PC-3 (cell line): ENCODE results near the gene REM1. TPM values are rescaled to one million over a fixed set of nuclear protein-coding genes. Genes with fewer than 3 reads are reported as not detected.

Experiments
- ATAC-seq: fragments of 200-7000 bp; cut with Tn5 transposase; 2 replicates; pipeline ENCODE4 v1.9.1; 2020; ENCODE audit warnings: mild to moderate bottlenecking, moderate library complexity
- BruUV-seq: library from RNA; stranded (reverse); fragments of 400-500 nt; replicated peaks from 2 replicates; lab custom pipeline; 2021; lab: Mats Ljungman, UMichigan
- CTCF ChIA-PET: fragments of 300-600 bp; sonication (Branson Sonifier 250); formaldehyde crosslinking; loops from one replicate; lab custom pipeline; 2022; ENCODE audit warnings: antibody characterized with exemption; lab: Charles Lee
- POLR2A ChIA-PET: fragments of 300-600 bp; sonication (Branson Sonifier 250); formaldehyde crosslinking; loops from one replicate; lab custom pipeline; 2022; ENCODE audit warnings: antibody characterized with exemption; ENCODE audit not compliant: unreplicated experiment; lab: Charles Lee
- DNase-seq: peaks from one replicate; pipeline ENCODE4 v3.0.0-alpha.2; 2015
- H2AFZ ChIP-seq: fragments of 300-600 bp; sonication (generic); 2 replicates; pipeline ENCODE4 v1.6.0; 2016; ENCODE audit warnings: antibody characterized with exemption, low read length
- H3F3A ChIP-seq: fragments of 300-600 bp; sonication (generic); one replicate; pipeline ENCODE4 v1.6.0; 2017; ENCODE audit warnings: antibody characterized with exemption, low read length, control low read depth, mild to moderate bottlenecking; ENCODE audit not compliant: unreplicated experiment
- H3K27ac ChIP-seq: fragments of 300-600 bp; sonication (generic); 2 replicates; pipeline ENCODE4 v1.5.1; 2016; ENCODE audit warnings: mild to moderate bottlenecking, low read length
- H3K27me3 ChIP-seq: fragments of 300-600 bp; sonication (generic); 2 replicates; pipeline ENCODE4 v1.6.1; 2016; ENCODE audit warnings: low read length, mixed read lengths
- H3K36me3 ChIP-seq: fragments of 300-600 bp; sonication (generic); 2 replicates; pipeline ENCODE4 v1.6.1; 2016; ENCODE audit warnings: low read depth, mixed run types, low read length, mixed read lengths
- H3K4me1 ChIP-seq: fragments of 300-600 bp; sonication (generic); 2 replicates; pipeline ENCODE4 v1.5.1; 2016; ENCODE audit warnings: low read length; ENCODE audit not compliant: insufficient read depth
- H3K4me2 ChIP-seq: fragments of 300-600 bp; sonication (generic); 2 replicates; pipeline ENCODE4 v1.6.0; 2016; ENCODE audit warnings: low read length
- H3K4me3 ChIP-seq: fragments of 300-600 bp; sonication (generic); 2 replicates; pipeline ENCODE4 v1.5.1; 2016; ENCODE audit warnings: mild to moderate bottlenecking, low read length, mixed read lengths
- H3K79me2 ChIP-seq: fragments of 300-600 bp; sonication (generic); 2 replicates; pipeline ENCODE4 v1.6.1; 2017; ENCODE audit warnings: low read length, mixed read lengths
- H3K9ac ChIP-seq: fragments of 300-600 bp; sonication (generic); 2 replicates; pipeline ENCODE4 v1.6.0; 2016; ENCODE audit warnings: mild to moderate bottlenecking, low read length
- H3K9me2 ChIP-seq: fragments of 300-600 bp; sonication (generic); replicated peaks from 2 replicates; pipeline ENCODE4 v1.6.1; 2016; ENCODE audit warnings: mixed run types, low read length, mixed read lengths
- H3K9me3 ChIP-seq: fragments of 300-600 bp; sonication (generic); 2 replicates; pipeline ENCODE4 v1.6.1; 2016; ENCODE audit warnings: low read length, mixed read lengths
- H4K20me1 ChIP-seq: fragments of 300-600 bp; sonication (generic); 2 replicates; pipeline ENCODE4 v1.6.1; 2016; ENCODE audit warnings: low read length, mixed read lengths
- EZH2 ChIP-seq: fragments of 300-600 bp; sonication (generic); IDR thresholded peaks from one replicate; pipeline ENCODE4 v1.6.1; 2017; ENCODE audit warnings: antibody characterized with exemption, mild to moderate bottlenecking, low read length; ENCODE audit not compliant: unreplicated experiment
- EZH2phosphoT487 ChIP-seq: fragments of 300-600 bp; sonication (generic); IDR thresholded peaks from 2 replicates; pipeline ENCODE4 v1.6.1; 2018; ENCODE audit warnings: mild to moderate bottlenecking, antibody characterized with exemption, low read length, borderline replicate concordance
- intact Hi-C: fragments of 100-400 bp; cut with micrococcal nuclease; formaldehyde crosslinking; loops from 2 replicates; pipeline ENCODE4 v1.9.0; 2023
- total RNA-seq: library from RNA; depleted of rRNA; stranded (reverse); fragments of >200 nt; gene quantifications from 2 replicates; pipeline ENCODE4 v1.2.3, GENCODE V29; 2014
- TF ChIP-seq, protein P1 (sequence below): fragments of 300-600 bp; sonication (generic); conservative IDR thresholded peaks from 2 replicates; pipeline ENCODE4 v1.5.1; 2017; ENCODE audit warnings: antibody characterized with exemption, low read depth, mild to moderate bottlenecking, low read length

The REM1 gene
- total RNA-seq, 1 experiment from 2014 or later, result not detected

GRCh38 chr20:31514154-31515071 is 39.3 kb downstream of the REM1 start, which contains the start of gene HM13:
HM13 (plus strand) TSS chr20:31514442; CDS start chr20:31514552, 110 bp downstream.
- Histone ChIP-seq H3K79me2 (peaks cover 47% of the 10 kb centered on the region), H3K27me3 (no peaks in the 10 kb centered on the region), H3K4me1 (peaks cover 24% of the 10 kb centered on the region), H3K9me3 (no peaks in the 10 kb centered on the region), H3K27ac (peak within 1 kb of the TSS; percentile 52), H3K9ac (peak within 1 kb of the TSS; percentile 95), H4K20me1 (0 out of 2 replicates have a peak, but pooled peaks cover 13% of the 10 kb centered on the region), H3K9me2 (no peaks in the 10 kb centered on the region), H3K4me3 (peak within 1 kb of the TSS; percentile 97), H3F3A (no peaks in the 10 kb centered on the region), H3K36me3 (0 out of 2 replicates have a peak, but pooled peaks cover 2% of the 10 kb centered on the region), H2AFZ (peak within 1 kb of the TSS; percentile 83), H3K4me2 (peak within 1 kb of the TSS; percentile 97)
- CTCF ChIA-PET, result interaction anchor here (0.7 kb wide), 3 partner anchors 15 to 292 kb away, joined by 5 to 12 read pairs (median 5); no protein-coding TSS in a partner anchor
- BruUV-seq, result no TSS peak
- intact Hi-C loops, result no loop called here
- TF ChIP-seq EZH2phosphoT487, result no peak
- TF ChIP-seq, protein P1, sequence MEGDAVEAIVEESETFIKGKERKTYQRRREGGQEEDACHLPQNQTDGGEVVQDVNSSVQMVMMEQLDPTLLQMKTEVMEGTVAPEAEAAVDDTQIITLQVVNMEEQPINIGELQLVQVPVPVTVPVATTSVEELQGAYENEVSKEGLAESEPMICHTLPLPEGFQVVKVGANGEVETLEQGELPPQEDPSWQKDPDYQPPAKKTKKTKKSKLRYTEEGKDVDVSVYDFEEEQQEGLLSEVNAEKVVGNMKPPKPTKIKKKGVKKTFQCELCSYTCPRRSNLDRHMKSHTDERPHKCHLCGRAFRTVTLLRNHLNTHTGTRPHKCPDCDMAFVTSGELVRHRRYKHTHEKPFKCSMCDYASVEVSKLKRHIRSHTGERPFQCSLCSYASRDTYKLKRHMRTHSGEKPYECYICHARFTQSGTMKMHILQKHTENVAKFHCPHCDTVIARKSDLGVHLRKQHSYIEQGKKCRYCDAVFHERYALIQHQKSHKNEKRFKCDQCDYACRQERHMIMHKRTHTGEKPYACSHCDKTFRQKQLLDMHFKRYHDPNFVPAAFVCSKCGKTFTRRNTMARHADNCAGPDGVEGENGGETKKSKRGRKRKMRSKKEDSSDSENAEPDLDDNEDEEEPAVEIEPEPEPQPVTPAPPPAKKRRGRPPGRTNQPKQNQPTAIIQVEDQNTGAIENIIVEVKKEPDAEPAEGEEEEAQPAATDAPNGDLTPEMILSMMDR, result peak; percentile 94
- no peak for TF ChIP-seq EZH2
- ATAC-seq (peak; percentile 82), DNase-seq (peak; percentile 98)
- POLR2A ChIA-PET, result no interaction called here

DNA sequence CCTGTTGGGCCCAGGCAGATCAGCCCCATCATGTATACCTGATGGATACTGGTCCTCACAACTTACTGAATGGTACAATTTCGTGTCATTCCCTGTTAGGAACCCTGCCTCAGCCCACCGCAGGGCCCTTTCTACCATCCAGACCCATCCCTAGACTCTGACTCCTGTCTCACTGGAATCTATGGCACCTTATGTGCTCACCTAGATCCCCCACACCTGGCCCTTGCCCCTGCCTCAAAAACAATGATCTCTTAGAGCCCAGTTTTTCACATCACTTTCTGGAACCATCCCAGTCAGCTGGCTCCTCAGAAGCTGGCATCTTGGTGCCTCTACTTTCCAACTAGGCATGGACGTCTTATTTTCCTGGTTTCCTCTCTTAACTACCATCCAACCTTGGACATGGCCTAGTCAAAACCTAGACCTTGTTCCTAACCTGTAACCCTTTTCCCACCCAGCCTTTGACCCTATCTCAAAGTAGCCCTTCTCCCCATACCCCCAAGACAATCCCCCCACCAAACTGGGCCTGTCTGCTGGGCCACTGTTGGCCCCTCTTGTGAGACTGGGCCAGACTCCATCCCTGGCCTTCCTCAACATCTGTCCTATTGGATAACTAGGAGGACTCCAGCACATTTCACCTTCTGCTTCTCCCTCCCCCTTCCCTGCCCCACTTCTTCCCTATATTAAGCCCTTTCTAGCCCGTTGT is 40.1 kb downstream of the REM1 start:
- Histone ChIP-seq H3K79me2 (peaks cover 55% of the 10 kb centered on the region), H3K9me3 (no peaks in the 10 kb centered on the region), H3K9ac (peak overlapping the region; percentile 95), H3K9me2 (no peaks in the 10 kb centered on the region), H3F3A (no peaks in the 10 kb centered on the region), H3K4me2 (peak overlapping the region; percentile 97), H4K20me1 (0 out of 2 replicates have a peak, but pooled peaks cover 13% of the 10 kb centered on the region), H3K27ac (no peak overlapping the region), H2AFZ (peak overlapping the region; percentile 83; the same call in 1 of the 2 replicates), H3K4me1 (peaks cover 24% of the 10 kb centered on the region), H3K36me3 (0 out of 2 replicates have a peak, but pooled peaks cover 4% of the 10 kb centered on the region), H3K4me3 (peak overlapping the region; percentile 97), H3K27me3 (no peaks in the 10 kb centered on the region)
- ATAC-seq (no peak), DNase-seq (no peak)
- intact Hi-C loops, result no loop called here
- ChIA-PET POLR2A (no interaction called here), CTCF (interaction anchor here (0.9 kb wide), 1 partner anchor 45 kb away, joined by 3 read pairs; no protein-coding TSS in a partner anchor)
- no TSS peak for BruUV-seq
- TF ChIP-seq, protein P1, result no peak
- TF ChIP-seq EZH2phosphoT487 (no peak), EZH2 (no peak)
